ACC112 (cell line): Measurements from ENCODE around the gene KCTD20.
A peak's percentile ranks its signal among the peaks of the same experiment; 100 is the strongest.
"Not testable (repeated sequence)": the region's sequence is repeated elsewhere in the genome, so short reads cannot be mapped to it uniquely, and the experiment has no call there.

Experiments used
- H2AFZ ChIP-seq: fragments of 200-600 bp; sonication (generic); one replicate; pipeline ENCODE4 v1.6.0; 2017; ENCODE audit warnings: antibody characterized with exemption, low read length; ENCODE audit not compliant: unreplicated experiment
- H3K27ac ChIP-seq: fragments of 200-600 bp; sonication (generic); 2 replicates; pipeline ENCODE4 v1.5.1; 2014; ENCODE audit warnings: low read depth, mild to moderate bottlenecking, antibody characterized with exemption, low read length, moderate library complexity
- H3K27me3 ChIP-seq: fragments of 200-600 bp; sonication (generic); 2 replicates; pipeline ENCODE4 v1.6.1; 2014; ENCODE audit warnings: mild to moderate bottlenecking, antibody characterized with exemption, low read length, moderate library complexity, mixed read lengths; ENCODE audit not compliant: insufficient read depth
- H3K36me3 ChIP-seq: fragments of 200-600 bp; sonication (generic); 2 replicates; pipeline ENCODE4 v1.6.1; 2016; ENCODE audit warnings: mild to moderate bottlenecking, antibody characterized with exemption, low read length, moderate library complexity, mixed read lengths; ENCODE audit not compliant: insufficient read depth
- H3K4me1 ChIP-seq: fragments of 200-600 bp; sonication (generic); one replicate; pipeline ENCODE4 v1.6.1; 2016; ENCODE audit warnings: low read length, mixed read lengths; ENCODE audit not compliant: insufficient read depth, unreplicated experiment, control insufficient read depth
- H3K4me3 ChIP-seq: fragments of 200-600 bp; sonication (generic); 2 replicates; pipeline ENCODE4 v1.5.1; 2014; ENCODE audit warnings: mild to moderate bottlenecking, low read depth, low read length
- H3K79me2 ChIP-seq: fragments of 200-600 bp; sonication (generic); one replicate; pipeline ENCODE4 v1.6.0; 2016; ENCODE audit warnings: low read length; ENCODE audit not compliant: control insufficient read depth, unreplicated experiment, insufficient read depth

KCTD20 gene

GRCh38 chr6:36444470-36444869 lies 1.7 kb downstream of the KCTD20 start:
- peak overlapping the region; percentile 99 for H3K27ac ChIP-seq

GRCh38 chr6:36445621-36446020 lies 2.8 kb downstream of the KCTD20 start:
- Histone ChIP-seq H3K36me3 (peaks cover 18% of the 10 kb centered on the region), H3K4me1 (peaks cover 31% of the 10 kb centered on the region), H3K27me3 (no peaks in the 10 kb centered on the region), H3K27ac (peak overlapping the region; percentile 99), H3K4me3 (no peak overlapping the region), H3K79me2 (peaks cover 66% of the 10 kb centered on the region), H2AFZ (no peak overlapping the region)

More at GRCh38 chr6:36444470-36444869, 1.7 kb downstream of the KCTD20 start:
- Histone ChIP-seq H3K4me3 (peak overlapping the region; percentile 94), H3K4me1 (peaks cover 33% of the 10 kb centered on the region), H2AFZ (no peak overlapping the region), H3K27me3 (no peaks in the 10 kb centered on the region), H3K79me2 (peaks cover 58% of the 10 kb centered on the region), H3K36me3 (peaks cover 15% of the 10 kb centered on the region)

- H3K27me3 ChIP-seq, H2AFZ ChIP-seq, H3K4me3 ChIP-seq, H3K27ac ChIP-seq: not testable (repeated sequence)
- Histone ChIP-seq H3K79me2 (peaks cover 73% of the 10 kb centered on the region), H3K4me1 (peaks cover 13% of the 10 kb centered on the region), H3K36me3 (peaks cover 18% of the 10 kb centered on the region)
Observed at GRCh38 chr6:36449173-36449572, 6.4 kb downstream of the KCTD20 start.

- not testable (repeated sequence) for H3K27me3 ChIP-seq, H3K4me1 ChIP-seq, H3K4me3 ChIP-seq, H2AFZ ChIP-seq, H3K27ac ChIP-seq
- H3K36me3 ChIP-seq, result peaks cover 21% of the 10 kb centered on the region
- H3K79me2 ChIP-seq, result peaks cover 74% of the 10 kb centered on the region
Observed at GRCh38 chr6:36452897-36453296, 10.1 kb downstream of the KCTD20 start.

- no peaks in the 10 kb centered on the region for H3K27me3 ChIP-seq
- H3K4me3 ChIP-seq, result no peak overlapping the region
- no peaks in the 10 kb centered on the region for H3K4me1 ChIP-seq
- 0 out of 2 replicates have a peak, but pooled peaks cover 7% of the 10 kb centered on the region for H3K36me3 ChIP-seq
- H3K79me2 ChIP-seq, result peaks cover 70% of the 10 kb centered on the region
- H3K27ac ChIP-seq, result no peak overlapping the region
- H2AFZ ChIP-seq, result no peak overlapping the region
Observed at GRCh38 chr6:36455486-36456027, 12.8 kb downstream of the KCTD20 start.

GRCh38 chr6:36459501-36459900 lies 16.7 kb downstream of the KCTD20 start:
- Histone ChIP-seq H3K27me3 (no peaks in the 10 kb centered on the region), H3K4me1 (peaks cover 10% of the 10 kb centered on the region), H3K79me2 (peaks cover 81% of the 10 kb centered on the region), H3K4me3 (no peak overlapping the region), H3K27ac (no peak overlapping the region), H3K36me3 (peaks cover 17% of the 10 kb centered on the region), H2AFZ (no peak overlapping the region)

GRCh38 chr6:36460916-36461315 lies 18.1 kb downstream of the KCTD20 start:
- Histone ChIP-seq H2AFZ (no peak overlapping the region), H3K36me3 (peaks cover 10% of the 10 kb centered on the region), H3K27me3 (no peaks in the 10 kb centered on the region), H3K27ac (no peak overlapping the region), H3K79me2 (peaks cover 77% of the 10 kb centered on the region), H3K4me3 (no peak overlapping the region), H3K4me1 (peaks cover 10% of the 10 kb centered on the region)

GRCh38 chr6:36461646-36462045 lies 18.8 kb downstream of the KCTD20 start:
- H3K27me3 ChIP-seq, result no peaks in the 10 kb centered on the region
- H3K27ac ChIP-seq, result no peak overlapping the region
- peaks cover 81% of the 10 kb centered on the region for H3K79me2 ChIP-seq
- peaks cover 10% of the 10 kb centered on the region for H3K4me1 ChIP-seq
- H3K36me3 ChIP-seq, result peaks cover 10% of the 10 kb centered on the region
- no peak overlapping the region for H2AFZ ChIP-seq
- H3K4me3 ChIP-seq, result no peak overlapping the region

GRCh38 chr6:36463676-36464075 lies 20.9 kb downstream of the KCTD20 start:
- Histone ChIP-seq H3K4me3 (no peak overlapping the region), H3K4me1 (peaks cover 10% of the 10 kb centered on the region), H3K79me2 (peaks cover 80% of the 10 kb centered on the region), H3K36me3 (peaks cover 10% of the 10 kb centered on the region), H3K27me3 (no peaks in the 10 kb centered on the region), H3K27ac (peak overlapping the region; percentile 44), H2AFZ (no peak overlapping the region)

- Histone ChIP-seq H3K27me3 (no peaks in the 10 kb centered on the region), H2AFZ (no peak overlapping the region), H3K4me3 (no peak overlapping the region), H3K79me2 (peaks cover 80% of the 10 kb centered on the region), H3K4me1 (peaks cover 10% of the 10 kb centered on the region), H3K27ac (peak overlapping the region; percentile 44), H3K36me3 (peaks cover 10% of the 10 kb centered on the region)
Observed at GRCh38 chr6:36464233-36464632, 21.4 kb downstream of the KCTD20 start.

- no peaks in the 10 kb centered on the region for H3K27me3 ChIP-seq
- peaks cover 10% of the 10 kb centered on the region for H3K4me1 ChIP-seq
- H3K27ac ChIP-seq, result no peak overlapping the region
- no peak overlapping the region for H2AFZ ChIP-seq
- peaks cover 52% of the 10 kb centered on the region for H3K79me2 ChIP-seq
- H3K4me3 ChIP-seq, result no peak overlapping the region
- peaks cover 3% of the 10 kb centered on the region for H3K36me3 ChIP-seq
Observed at GRCh38 chr6:36467625-36468024, 24.8 kb downstream of the KCTD20 start.
